GM12864 (cell line): ENCODE data around the gene SYNE3.

Experiments
- DNase-seq: peaks from one replicate; pipeline ENCODE4 v3.0.0-alpha.2; 2011; ENCODE audit warnings: low read depth
- H3K4me3 ChIP-seq: 2 replicates; pipeline ENCODE4 v1.5.1; 2011; ENCODE audit warnings: mild to moderate bottlenecking, low read depth, low read length, control low read depth
- TF ChIP-seq, protein P1 (sequence below): IDR thresholded peaks from 2 replicates; pipeline ENCODE4 v1.5.1; 2011; ENCODE audit warnings: low read depth, mild to moderate bottlenecking, moderate library complexity, low read length, control low read depth, inconsistent platforms; ENCODE audit errors: missing control alignments

Gene SYNE3

DNA sequence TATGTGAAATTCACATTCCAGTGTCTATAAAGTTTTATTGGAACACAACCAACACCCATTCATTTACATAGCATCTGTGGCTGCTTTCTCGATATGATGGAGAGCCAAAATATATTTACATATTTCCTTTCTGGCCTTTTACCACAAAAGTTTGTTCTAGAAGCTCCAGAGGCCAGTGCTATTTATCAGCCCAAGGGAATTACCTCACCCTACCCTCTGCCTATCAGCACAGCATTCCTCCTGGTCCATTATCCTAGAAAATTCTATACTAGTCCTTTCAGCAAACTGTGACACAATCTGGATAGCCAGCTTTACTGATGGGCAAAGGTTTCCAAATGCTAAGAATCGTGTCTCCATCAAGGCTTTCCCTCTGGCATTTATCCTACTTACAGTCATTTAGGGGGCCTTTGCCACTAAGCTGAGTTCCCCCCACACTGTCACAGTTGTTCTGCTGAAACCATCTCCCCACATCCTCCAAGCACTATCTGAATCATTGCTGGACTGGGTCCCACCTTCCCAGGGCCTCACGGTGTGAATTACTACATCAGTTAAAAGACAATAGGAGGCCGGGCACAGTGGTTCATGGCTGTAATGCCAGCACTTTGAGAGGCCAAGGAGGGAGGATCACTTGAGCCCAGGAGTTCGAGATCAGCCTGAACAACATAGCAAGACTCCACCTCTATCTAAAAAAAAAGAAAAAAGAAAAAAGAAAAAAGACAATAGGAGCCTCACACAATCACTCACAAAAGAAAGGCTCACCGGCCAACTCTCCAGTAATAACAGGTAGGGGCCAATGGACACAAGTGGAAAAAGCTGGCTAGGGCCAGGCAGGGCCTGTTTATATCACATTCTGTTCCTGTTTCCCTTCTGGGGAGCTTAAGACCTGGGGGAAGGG, 12.1 kb downstream of the SYNE3 start:
- H3K4me3 ChIP-seq: no peak overlapping the region; the same call in 1 of the 2 replicates
- TF ChIP-seq, protein P1, sequence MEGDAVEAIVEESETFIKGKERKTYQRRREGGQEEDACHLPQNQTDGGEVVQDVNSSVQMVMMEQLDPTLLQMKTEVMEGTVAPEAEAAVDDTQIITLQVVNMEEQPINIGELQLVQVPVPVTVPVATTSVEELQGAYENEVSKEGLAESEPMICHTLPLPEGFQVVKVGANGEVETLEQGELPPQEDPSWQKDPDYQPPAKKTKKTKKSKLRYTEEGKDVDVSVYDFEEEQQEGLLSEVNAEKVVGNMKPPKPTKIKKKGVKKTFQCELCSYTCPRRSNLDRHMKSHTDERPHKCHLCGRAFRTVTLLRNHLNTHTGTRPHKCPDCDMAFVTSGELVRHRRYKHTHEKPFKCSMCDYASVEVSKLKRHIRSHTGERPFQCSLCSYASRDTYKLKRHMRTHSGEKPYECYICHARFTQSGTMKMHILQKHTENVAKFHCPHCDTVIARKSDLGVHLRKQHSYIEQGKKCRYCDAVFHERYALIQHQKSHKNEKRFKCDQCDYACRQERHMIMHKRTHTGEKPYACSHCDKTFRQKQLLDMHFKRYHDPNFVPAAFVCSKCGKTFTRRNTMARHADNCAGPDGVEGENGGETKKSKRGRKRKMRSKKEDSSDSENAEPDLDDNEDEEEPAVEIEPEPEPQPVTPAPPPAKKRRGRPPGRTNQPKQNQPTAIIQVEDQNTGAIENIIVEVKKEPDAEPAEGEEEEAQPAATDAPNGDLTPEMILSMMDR: no peak
- no peak for DNase-seq

DNA sequence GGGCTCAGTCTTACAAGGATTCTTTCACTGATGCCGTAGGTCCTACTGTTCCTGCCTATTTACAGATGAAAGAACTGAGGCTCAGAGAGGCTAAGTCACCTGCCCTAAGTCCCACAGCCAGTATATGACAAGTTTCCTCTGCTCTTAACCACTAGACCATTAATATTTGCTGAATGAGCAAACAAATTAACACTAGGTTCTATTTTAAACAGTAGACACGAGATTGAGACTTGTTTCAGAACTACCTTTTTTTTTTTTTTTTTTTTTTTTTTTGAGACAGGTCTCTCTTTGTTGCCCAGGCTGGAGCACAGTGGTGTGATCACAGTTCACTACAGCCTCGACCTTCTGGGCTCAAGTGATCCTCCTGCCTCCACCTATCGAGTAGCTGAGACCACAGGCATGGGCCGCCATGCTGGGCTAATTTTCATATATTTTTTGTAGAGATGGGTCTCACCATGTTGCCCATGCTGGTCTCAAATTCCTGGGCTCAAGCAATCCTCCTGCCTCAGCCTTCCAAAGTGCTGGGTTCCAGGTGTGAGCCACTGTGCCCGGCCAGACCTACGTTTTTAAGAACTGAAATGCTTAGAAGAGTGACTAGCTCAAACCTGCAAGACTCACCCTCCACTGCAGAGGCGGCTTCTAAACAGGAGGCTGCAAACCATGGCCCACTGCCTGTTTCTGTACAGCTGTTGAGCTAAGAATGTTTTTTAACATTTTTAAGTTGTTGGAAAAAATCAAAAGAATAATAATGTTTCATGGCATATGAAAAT, 12.9 kb downstream of the SYNE3 start:
- peak overlapping the region; percentile 47 for H3K4me3 ChIP-seq
- peak; percentile 81 for DNase-seq
- TF ChIP-seq, protein P1: no peak

DNA sequence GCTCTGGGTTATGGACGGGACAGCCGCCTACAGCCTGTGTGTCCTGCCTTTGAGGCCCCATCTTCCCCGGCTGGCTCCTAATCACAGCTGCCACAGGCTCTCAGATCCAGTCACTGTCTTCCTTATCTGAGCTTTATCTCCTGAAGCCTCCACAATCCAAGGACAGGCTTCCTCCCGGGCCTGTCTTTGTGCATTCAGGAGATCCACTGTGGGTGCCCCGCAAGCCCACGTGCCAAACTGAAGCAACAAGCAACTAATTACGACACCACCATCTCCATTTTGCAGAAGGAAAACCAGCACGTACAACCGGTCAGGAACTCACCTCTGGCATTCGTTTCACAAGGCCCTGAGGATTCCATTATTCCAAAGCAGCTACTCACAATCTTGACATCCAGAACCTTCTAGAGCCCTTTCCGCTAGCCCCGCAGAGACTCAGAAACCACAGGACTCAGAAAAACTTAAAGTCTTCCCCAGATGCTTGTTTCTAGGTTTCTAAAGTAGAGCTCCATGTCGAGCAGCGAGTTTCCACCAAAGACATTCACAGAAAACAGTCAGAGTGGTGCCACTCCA, 14.0 kb downstream of the SYNE3 start:
- TF ChIP-seq, protein P1: no peak
- DNase-seq: no peak

DNA sequence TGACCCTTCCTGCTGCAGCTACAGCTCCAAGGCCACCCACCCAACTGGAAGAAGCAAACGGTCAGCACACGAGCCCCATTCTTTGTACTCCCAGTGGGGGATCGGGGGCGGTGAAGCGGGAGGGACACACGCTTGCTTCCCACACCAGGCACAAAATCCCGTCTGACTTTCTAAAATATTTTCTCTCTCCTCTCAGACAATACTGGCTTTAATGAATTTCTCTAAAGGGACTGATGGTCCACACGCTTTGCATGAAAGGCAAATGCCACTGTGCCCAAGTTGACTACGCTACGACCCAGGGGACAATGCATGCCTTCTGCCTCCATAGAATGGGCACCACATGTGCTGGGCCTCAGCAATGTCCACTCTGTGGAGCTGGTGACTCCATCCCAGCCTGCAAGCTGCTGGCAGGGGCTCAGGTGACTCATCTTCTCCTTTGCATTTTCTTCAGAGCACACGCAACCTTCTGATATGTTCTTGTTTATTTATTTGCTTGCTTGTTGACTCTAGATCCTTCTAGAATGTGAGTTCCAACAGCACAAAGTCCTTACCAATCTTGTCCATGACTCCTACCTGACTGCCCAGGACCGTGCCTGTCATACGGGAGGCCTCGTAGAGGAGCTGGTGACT, 15.6 kb downstream of the SYNE3 start:
- no peak for DNase-seq
- peak overlapping the region; percentile 47 for H3K4me3 ChIP-seq

More for the DNA sequence above, 14.0 kb downstream of the SYNE3 start:
- H3K4me3 ChIP-seq: peak overlapping the region; percentile 47

DNA sequence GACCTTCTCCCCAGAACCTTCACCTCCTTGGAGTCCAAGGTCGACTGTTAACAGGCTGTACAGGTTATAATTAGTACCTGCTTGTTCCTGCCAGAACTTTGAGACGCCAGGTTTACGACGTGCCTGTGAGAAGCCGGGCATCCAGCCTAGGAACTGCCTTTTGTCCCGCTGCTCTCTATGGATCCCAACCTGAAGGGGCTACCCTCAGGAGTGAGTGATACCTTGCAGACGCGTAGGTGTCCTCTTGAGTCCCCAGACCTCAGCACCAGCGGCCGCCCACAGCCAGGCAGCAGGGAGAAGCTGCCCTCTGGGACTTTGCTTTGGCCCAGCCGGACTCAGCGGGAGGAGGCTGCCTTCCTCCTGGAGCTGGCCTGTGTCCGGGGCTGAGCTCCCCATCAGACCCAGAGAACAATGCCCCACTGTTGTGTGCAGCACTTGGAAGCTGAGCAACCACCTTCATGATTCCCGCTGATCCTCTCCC, 16.2 kb downstream of the SYNE3 start:
- TF ChIP-seq, protein P1: no peak
- DNase-seq: no peak
- H3K4me3 ChIP-seq: peak overlapping the region; percentile 47

More for the DNA sequence above, 15.6 kb downstream of the SYNE3 start:
- TF ChIP-seq, protein P1: no peak

DNA sequence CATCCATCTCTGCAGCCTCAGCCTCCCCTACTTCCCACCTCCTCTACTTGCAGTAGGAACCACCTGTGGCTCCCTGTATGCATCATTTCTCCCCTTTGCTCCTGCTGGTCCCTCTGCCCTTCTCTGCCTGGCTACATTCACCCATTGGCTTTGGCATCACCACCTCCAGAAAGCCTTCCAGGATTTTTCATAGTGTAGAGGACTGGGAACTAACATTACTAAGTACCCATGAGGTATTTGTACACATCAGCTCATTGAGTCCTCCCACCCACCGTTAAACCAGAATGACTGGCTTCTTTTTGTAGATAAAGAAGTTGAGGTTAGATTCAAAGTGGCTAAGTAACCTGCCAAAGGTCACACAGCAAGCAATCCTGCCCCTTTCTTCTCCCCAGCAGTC, 17.1 kb downstream of the SYNE3 start:
- DNase-seq: no peak
- peak overlapping the region; percentile 7 for H3K4me3 ChIP-seq
- TF ChIP-seq, protein P1: no peak
